ENCODE data around the gene USH2A. TPM values are rescaled to one million over a fixed set of nuclear protein-coding genes. Genes with fewer than 3 reads are reported as not detected.

USH2A gene
- total and polyA plus RNA-seq, 11 donors, result 0.03 to 4.7 (median 1.7) TPM

GRCh38 chr1:216237927-216238542, 185.2 kb downstream of the USH2A start:
- DNase-seq (no peak), ATAC-seq (no peak)
- no peaks in the 10 kb centered on the region for H3K9me3 ChIP-seq
- no peaks in the 10 kb centered on the region for H3K27me3 ChIP-seq
- 46 to 65% (median 53%) methylated on average over 3 of the region's 3 CpGs for WGBS, 4 donors
- no peak overlapping the region for H3K27ac ChIP-seq
- intact Hi-C loops (cut with DNase I), result no loop called here
- no peak for TF ChIP-seq POLR2A (IDR thresholded peaks at IDR 0.05)
- TF ChIP-seq, protein P1, sequence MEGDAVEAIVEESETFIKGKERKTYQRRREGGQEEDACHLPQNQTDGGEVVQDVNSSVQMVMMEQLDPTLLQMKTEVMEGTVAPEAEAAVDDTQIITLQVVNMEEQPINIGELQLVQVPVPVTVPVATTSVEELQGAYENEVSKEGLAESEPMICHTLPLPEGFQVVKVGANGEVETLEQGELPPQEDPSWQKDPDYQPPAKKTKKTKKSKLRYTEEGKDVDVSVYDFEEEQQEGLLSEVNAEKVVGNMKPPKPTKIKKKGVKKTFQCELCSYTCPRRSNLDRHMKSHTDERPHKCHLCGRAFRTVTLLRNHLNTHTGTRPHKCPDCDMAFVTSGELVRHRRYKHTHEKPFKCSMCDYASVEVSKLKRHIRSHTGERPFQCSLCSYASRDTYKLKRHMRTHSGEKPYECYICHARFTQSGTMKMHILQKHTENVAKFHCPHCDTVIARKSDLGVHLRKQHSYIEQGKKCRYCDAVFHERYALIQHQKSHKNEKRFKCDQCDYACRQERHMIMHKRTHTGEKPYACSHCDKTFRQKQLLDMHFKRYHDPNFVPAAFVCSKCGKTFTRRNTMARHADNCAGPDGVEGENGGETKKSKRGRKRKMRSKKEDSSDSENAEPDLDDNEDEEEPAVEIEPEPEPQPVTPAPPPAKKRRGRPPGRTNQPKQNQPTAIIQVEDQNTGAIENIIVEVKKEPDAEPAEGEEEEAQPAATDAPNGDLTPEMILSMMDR (IDR thresholded peaks at IDR 0.05), result no peak
- H3K36me3 ChIP-seq, result no peaks in the 10 kb centered on the region
- H3K4me3 ChIP-seq, result no peak overlapping the region
- H3K4me1 ChIP-seq, result no peaks in the 10 kb centered on the region

DNA sequence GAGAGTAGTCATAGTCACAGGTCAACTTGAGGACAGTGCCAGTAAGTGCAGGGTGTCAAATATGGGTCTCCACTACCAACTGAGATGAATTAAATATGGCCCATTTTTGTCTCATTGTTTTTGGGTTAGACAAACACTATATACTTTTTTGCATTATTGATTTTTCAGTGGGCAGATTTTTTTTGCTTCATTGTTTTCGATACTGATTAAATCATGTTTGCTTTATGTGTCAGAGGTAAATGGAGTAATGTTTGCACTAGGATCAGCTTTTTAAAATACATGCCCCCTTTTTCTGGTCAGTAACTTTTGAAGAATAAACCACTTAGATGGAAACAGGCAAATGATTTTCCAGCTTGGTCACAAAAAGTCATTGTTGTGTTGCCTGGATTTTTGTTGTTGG, 199.0 kb downstream of the USH2A start:
- Histone ChIP-seq H3K9me3 (peaks cover 0 to 3% (median 0%) of the 10 kb centered on the region in 12 donors), H3K27ac (no peak overlapping the region), H3K36me3 (no peaks in the 10 kb centered on the region), H3K4me1 (peaks cover 0 to 9% (median 0%) of the 10 kb centered on the region in 12 donors), H3K4me3 (no peak overlapping the region), H3K27me3 (no peaks in the 10 kb centered on the region)
- 94 to 97% (median 96%) methylated on average over 1 of the region's 1 CpG for WGBS, 4 donors
- DNase-seq (no peak), ATAC-seq (no peak)
- intact Hi-C loops (cut with DNase I), result loop anchor here in 1 of 10 donors (10.0 kb wide), 1 partner anchor 429 kb away; no protein-coding TSS in a partner anchor
- TF ChIP-seq POLR2A (IDR thresholded peaks at IDR 0.05), result no peak
- TF ChIP-seq, protein P1 (IDR thresholded peaks at IDR 0.05), result no peak

GRCh38 chr1:216223486-216223885, 199.8 kb downstream of the USH2A start:
- DNase-seq, result no peak
- no peaks in the 10 kb centered on the region for H3K36me3 ChIP-seq
- 24 to 37% (median 29%) methylated on average over 4 of the region's 4 CpGs for whole genome bisulfite sequencing, 4 donors
- no peak for ATAC-seq
- TF ChIP-seq POLR2A (IDR thresholded peaks at IDR 0.05), result no peak
- TF ChIP-seq, protein P1 (IDR thresholded peaks at IDR 0.05), result no peak
- no peak overlapping the region for H3K27ac ChIP-seq
- no peaks in the 10 kb centered on the region for H3K27me3 ChIP-seq
- H3K4me1 ChIP-seq, result peaks cover 0 to 9% (median 0%) of the 10 kb centered on the region in 12 donors
- intact Hi-C loops (cut with DNase I), result loop anchor here in 1 of 10 donors (10.0 kb wide), 1 partner anchor 429 kb away; no protein-coding TSS in a partner anchor
- no peak overlapping the region for H3K4me3 ChIP-seq
- peaks cover 0 to 3% (median 0%) of the 10 kb centered on the region in 12 donors for H3K9me3 ChIP-seq

- DNase-seq (no peak), ATAC-seq (no peak)
- no peak overlapping the region for H3K4me3 ChIP-seq
- 90 to 97% (median 94%) methylated on average over 2 of the region's 2 CpGs for WGBS, 4 donors
- H3K4me1 ChIP-seq, result peaks cover 0 to 9% (median 0%) of the 10 kb centered on the region in 12 donors
- no peaks in the 10 kb centered on the region for H3K36me3 ChIP-seq
- H3K27me3 ChIP-seq, result no peaks in the 10 kb centered on the region
- peaks cover 0 to 3% (median 0%) of the 10 kb centered on the region in 12 donors for H3K9me3 ChIP-seq
- intact Hi-C loops (cut with DNase I), result loop anchor here in 1 of 10 donors (10.0 kb wide), 1 partner anchor 427 kb away; no protein-coding TSS in a partner anchor
- no peak for TF ChIP-seq POLR2A (IDR thresholded peaks at IDR 0.05)
- TF ChIP-seq, protein P1 (IDR thresholded peaks at IDR 0.05), result no peak
- no peak overlapping the region for H3K27ac ChIP-seq
Observed at GRCh38 chr1:216222288-216222687, 201.0 kb downstream of the USH2A start.
